ENCODE results near the gene CHST11. TPM values are rescaled to one million over a fixed set of nuclear protein-coding genes. Genes with fewer than 3 reads are reported as not detected.

CHST11 gene
- total RNA-seq, 1 donor: 10.8 TPM

GRCh38 chr12:104425614-104426013 lies 31.1 kb upstream of the CHST11 start:
- no peak for DNase-seq (ENCODE audit: low read depth)
- TF ChIP-seq CTCF (IDR thresholded peaks at IDR 0.05; ENCODE audit: insufficient read depth, low read length): no peak

GRCh38 chr12:104426926-104427546 lies 29.7 kb upstream of the CHST11 start:
- DNase-seq (ENCODE audit: low read depth): peak; percentile 42
- no peak overlapping the region for H3K4me3 ChIP-seq (ENCODE audit: low read depth, low read length)
- TF ChIP-seq CTCF (IDR thresholded peaks at IDR 0.05; ENCODE audit: insufficient read depth, low read length): no peak

More at GRCh38 chr12:104425614-104426013, 31.1 kb upstream of the CHST11 start:
- H3K4me3 ChIP-seq (ENCODE audit: low read depth, low read length): no peak overlapping the region

GRCh38 chr12:104427547-104427938 lies 29.2 kb upstream of the CHST11 start:
- no peak for TF ChIP-seq CTCF (IDR thresholded peaks at IDR 0.05; ENCODE audit: insufficient read depth, low read length)
- DNase-seq (ENCODE audit: low read depth): no peak
- H3K4me3 ChIP-seq (ENCODE audit: low read depth, low read length): no peak overlapping the region

DNA sequence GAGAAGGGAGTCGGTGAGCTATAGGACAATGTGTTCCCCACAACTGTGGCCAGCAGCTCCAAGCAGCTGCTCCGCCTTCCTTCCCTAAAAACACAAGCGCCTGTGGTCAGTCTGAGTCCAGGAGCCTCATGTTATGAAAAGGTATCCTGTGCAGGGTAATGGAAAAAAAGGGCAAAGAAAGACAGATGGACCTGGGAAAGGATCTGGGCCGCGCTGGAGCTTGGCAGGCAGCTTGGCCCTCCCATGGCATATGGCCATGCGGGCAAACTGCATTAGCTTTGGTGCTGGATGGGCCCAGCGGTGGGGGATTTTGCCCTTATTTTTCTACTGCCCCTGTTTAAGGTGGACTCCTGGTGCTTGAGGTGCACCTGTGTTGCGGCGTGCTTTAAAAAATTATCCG lies 23.7 kb upstream of the CHST11 start:
- DNase-seq (ENCODE audit: low read depth): no peak
- no peak for TF ChIP-seq CTCF (IDR thresholded peaks at IDR 0.05; ENCODE audit: insufficient read depth, low read length)
- no peak overlapping the region for H3K4me3 ChIP-seq (ENCODE audit: low read depth, low read length)

- DNase-seq (ENCODE audit: low read depth): no peak
- TF ChIP-seq CTCF (IDR thresholded peaks at IDR 0.05; ENCODE audit: insufficient read depth, low read length): no peak
- H3K4me3 ChIP-seq (ENCODE audit: low read depth, low read length): no peak overlapping the region
Observed at GRCh38 chr12:104434129-104434528, 22.6 kb upstream of the CHST11 start.

DNA sequence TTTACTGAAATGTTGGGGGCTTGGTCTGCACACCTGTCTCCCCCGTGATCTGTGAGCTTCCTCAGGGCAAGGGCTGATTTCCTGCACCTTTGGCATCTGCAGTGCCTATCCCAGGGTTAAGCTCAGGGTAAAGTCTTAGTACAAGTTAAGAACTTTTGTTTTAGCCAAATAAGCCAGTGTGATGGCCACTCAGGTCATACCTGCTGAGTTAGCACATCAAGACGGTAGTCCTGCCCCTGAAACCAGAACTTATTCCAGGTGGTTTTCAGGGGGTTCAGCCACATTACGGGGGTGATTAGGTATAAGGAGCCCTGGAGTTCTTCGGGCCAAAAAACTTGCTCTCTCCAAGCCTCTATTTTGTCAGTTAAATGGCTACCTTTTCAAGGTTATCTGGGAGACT lies 21.6 kb upstream of the CHST11 start:
- DNase-seq (ENCODE audit: low read depth): no peak
- no peak for TF ChIP-seq CTCF (IDR thresholded peaks at IDR 0.05; ENCODE audit: insufficient read depth, low read length)
- no peak overlapping the region for H3K4me3 ChIP-seq (ENCODE audit: low read depth, low read length)

DNA sequence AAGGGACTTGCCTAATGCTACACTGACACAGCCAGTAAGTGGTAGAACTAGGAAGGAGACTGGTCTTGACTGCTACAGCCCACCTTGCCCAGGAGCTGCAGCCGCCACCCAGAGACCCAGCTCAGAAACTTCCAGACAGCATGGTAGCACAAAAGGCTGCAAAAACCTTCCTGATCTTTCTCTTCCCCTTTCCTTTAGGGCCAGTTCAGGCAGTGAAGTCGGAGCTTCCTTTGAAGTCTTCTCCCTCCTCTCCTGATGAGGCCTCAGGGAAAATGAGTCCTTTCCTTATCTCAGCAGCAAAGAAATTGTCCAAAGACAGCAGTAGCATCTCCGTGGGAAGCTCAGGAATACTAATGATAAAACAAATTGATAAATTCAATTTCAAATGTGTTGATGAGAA lies 21.0 kb upstream of the CHST11 start:
- TF ChIP-seq CTCF (IDR thresholded peaks at IDR 0.05; ENCODE audit: insufficient read depth, low read length): no peak

More for the DNA sequence above, 21.0 kb upstream of the CHST11 start:
- H3K4me3 ChIP-seq (ENCODE audit: low read depth, low read length): no peak overlapping the region
- DNase-seq (ENCODE audit: low read depth): no peak
